Endothelial cell of umbilical vein (primary cell): Measurements from ENCODE around the gene CALN1. TPM values are rescaled to one million over a fixed set of nuclear protein-coding genes. Genes with fewer than 3 reads are reported as not detected.

ENCODE experiments used
- BruUV-seq: library from RNA; stranded (reverse); fragments of 400-500 nt; replicated peaks from 2 replicates; lab custom pipeline; 2021; lab: Mats Ljungman, UMichigan
- CTCF ChIA-PET: fragments of 300-600, 350-600 bp; sonication (Branson Sonifier 250); formaldehyde crosslinking; loops from one replicate; lab custom pipeline; 2021; ENCODE audit warnings: antibody characterized with exemption, inconsistent platforms; lab: Charles Lee
- POLR2A ChIA-PET: fragments of 300-600, 350-600 bp; sonication (Branson Sonifier 250); formaldehyde crosslinking; loops from one replicate; lab custom pipeline; 2021; ENCODE audit warnings: antibody characterized with exemption, inconsistent platforms; lab: Charles Lee
- DNase-seq: peaks from one replicate; pipeline ENCODE4 v3.0.0-alpha.2; 2011; ENCODE audit warnings: low read depth, low spot score
- FAIRE-seq: peaks from 2 replicates; lab custom pipeline; 2011; peaks lifted over from hg19 to GRCh38; lab: Jason Lieb, UNC
- H2AFZ ChIP-seq: 2 replicates; pipeline ENCODE4 v1.6.0; 2012; ENCODE audit warnings: low read depth, low read length, control low read depth, inconsistent platforms
- H3K27ac ChIP-seq: 2 replicates; pipeline ENCODE4 v1.5.1; 2011; ENCODE audit warnings: low read depth, mild to moderate bottlenecking, control low read depth, low read length, moderate library complexity; ENCODE audit not compliant: insufficient read depth
- H3K27me3 ChIP-seq, 2 experiments: 2 replicates each; pipeline versions ENCODE4 v1.6.0 to v1.6.1; 2011; ENCODE audit warnings: low read length in 2 of 2, mixed read lengths in 1 of 2; ENCODE audit not compliant: control insufficient read depth in 2 of 2, insufficient read depth in 2 of 2
- H3K36me3 ChIP-seq, 2 experiments: 2 replicates in 1 of 2; 3 replicates in 1 of 2; pipeline ENCODE4 v1.5.1; 2011; ENCODE audit warnings: low read length in 2 of 2, mild to moderate bottlenecking in 1 of 2, moderate library complexity in 1 of 2; ENCODE audit not compliant: control insufficient read depth in 2 of 2, insufficient read depth in 2 of 2; ENCODE audit errors: extremely low read depth in 1 of 2
- H3K4me1 ChIP-seq: 3 replicates; pipeline ENCODE4 v1.5.1; 2011; ENCODE audit warnings: mild to moderate bottlenecking, low read length; ENCODE audit not compliant: control insufficient read depth, insufficient read depth; ENCODE audit errors: extremely low read depth
- H3K4me2 ChIP-seq: 2 replicates; pipeline ENCODE4 v1.6.1; 2011; ENCODE audit warnings: low read length, control low read depth, mixed read lengths; ENCODE audit not compliant: insufficient read depth
- H3K4me3 ChIP-seq, 3 experiments: fragments of 200-600 bp in 1 of 3; sonication (generic), shearing (Covaris generic) in 1 of 3; replicated peaks in 1 of 3; 2 replicates each; pipeline ENCODE4 v1.5.1; 2011 to 2016; ENCODE audit warnings: control low read depth in 3 of 3, low read length in 3 of 3, mild to moderate bottlenecking in 2 of 3, inconsistent platforms in 1 of 3, low read depth in 1 of 3, moderate library complexity in 1 of 3; ENCODE audit not compliant: insufficient read depth in 1 of 3
- H3K79me2 ChIP-seq: 2 replicates; pipeline ENCODE4 v1.6.0; 2012; ENCODE audit warnings: low read length, inconsistent platforms; ENCODE audit not compliant: control insufficient read depth, insufficient read depth
- H3K9ac ChIP-seq: replicated peaks from 2 replicates; pipeline ENCODE3; 2011; ENCODE audit warnings: low read length, control low read depth; ENCODE audit not compliant: insufficient read depth; ENCODE audit errors: extremely low read depth
- H3K9me1 ChIP-seq: replicated peaks from 3 replicates; pipeline ENCODE4 v1.6.0; 2011; ENCODE audit warnings: mild to moderate bottlenecking, low read length; ENCODE audit not compliant: control insufficient read depth, insufficient read depth; ENCODE audit errors: extremely low read depth
- H3K9me3 ChIP-seq: replicated peaks from 2 replicates; pipeline ENCODE4 v1.5.1; 2012; ENCODE audit warnings: low read length, inconsistent platforms; ENCODE audit not compliant: control insufficient read depth, insufficient read depth
- H4K20me1 ChIP-seq: replicated peaks from 2 replicates; pipeline ENCODE3; 2011; ENCODE audit warnings: mild to moderate bottlenecking, low read length; ENCODE audit not compliant: control insufficient read depth, insufficient read depth; ENCODE audit errors: extremely low read depth
- CTCF ChIP-seq, 2 donors: IDR thresholded peaks; 1 replicate in 1 of 2; 2 replicates in 1 of 2; pipeline ENCODE4 v1.5.1; 2011; ENCODE audit warnings: low read length in 2 of 2, mild to moderate bottlenecking in 2 of 2, moderate library complexity in 2 of 2, control low read depth in 1 of 2, inconsistent platforms in 1 of 2, low read depth in 1 of 2; ENCODE audit not compliant: insufficient read depth in 1 of 2; ENCODE audit errors: extremely low read depth in 1 of 2
- EZH2 ChIP-seq: IDR thresholded peaks from 2 replicates; pipeline ENCODE4 v1.6.1; 2012; ENCODE audit warnings: borderline replicate concordance, low read depth, mild to moderate bottlenecking, moderate library complexity, low read length, inconsistent platforms; ENCODE audit not compliant: severe bottlenecking
- FOS ChIP-seq: IDR thresholded peaks from 2 replicates; pipeline ENCODE4 v1.6.1; 2011; ENCODE audit warnings: mild to moderate bottlenecking, low read length, moderate library complexity, borderline replicate concordance; ENCODE audit not compliant: insufficient read depth
- GATA2 ChIP-seq: IDR thresholded peaks from 2 replicates; pipeline ENCODE4 v1.7.0; 2011; ENCODE audit warnings: low read depth, mild to moderate bottlenecking, moderate library complexity, mixed read lengths, low read length; ENCODE audit not compliant: insufficient read length, insufficient read depth
- JUN ChIP-seq: IDR thresholded peaks from 2 replicates; pipeline ENCODE4 v1.6.1; 2011; ENCODE audit warnings: borderline replicate concordance, low read depth; ENCODE audit not compliant: insufficient read length, insufficient read depth
- MYC ChIP-seq: IDR thresholded peaks from one replicate; pipeline ENCODE4 v1.6.1; 2011; ENCODE audit warnings: mild to moderate bottlenecking, low read depth, low read length
- POLR2A ChIP-seq: IDR thresholded peaks from 2 replicates; pipeline ENCODE4 v1.6.1; 2012; ENCODE audit warnings: low read depth, mild to moderate bottlenecking, control low read depth, low read length
- POLR2AphosphoS5 ChIP-seq: IDR thresholded peaks from 2 replicates; pipeline ENCODE4 v1.6.1; 2012; ENCODE audit warnings: low read depth, mild to moderate bottlenecking, control low read depth, low read length, moderate library complexity; ENCODE audit not compliant: insufficient read depth
- dilution Hi-C: fragments of 300-500 bp; cut with MboI; formaldehyde crosslinking; loops from one replicate; pipeline ENCODE4 v1.15.0; 2019; ENCODE audit warnings: low sequenced_read_pairs; ENCODE audit not compliant: extremely low pct_ligation_motif_present
- intact Hi-C: fragments of 100-400 bp; cut with micrococcal nuclease; formaldehyde crosslinking; loops from one replicate; pipeline ENCODE4 v1.10.0; 2022
- polyA plus RNA-seq, 4 experiments: library from polyadenylated mRNA; depleted of rRNA in 3 of 4; stranded (reverse) in 3 of 4; unstranded in 1 of 4; fragments of >200 nt; gene quantifications; 2 replicates each; pipeline versions ENCODE4 v1.2.1 to v1.2.3, GENCODE V29; 2011 to 2012; ENCODE audit warnings: missing spikeins in 1 of 4
- total RNA-seq: library from RNA; stranded (reverse); gene quantifications from 2 replicates; pipeline ENCODE4 v1.2.3, GENCODE V29; 2021
- TF ChIP-seq, protein P1 (sequence below): IDR thresholded peaks from 2 replicates; pipeline ENCODE4 v1.6.1; 2011; ENCODE audit not compliant: insufficient read depth, insufficient read length

Gene CALN1
- total and polyA plus RNA-seq, 2 donors (not counting 3 experiments of a cell fraction or from before 2014, with no cell fraction given): not detected

GRCh38 chr7:72326811-72327210 is 85.3 kb downstream of the CALN1 start:
- H3K27me3 ChIP-seq: no peaks in the 10 kb centered on the region
- intact Hi-C loops (no loop called here), dilution Hi-C loops (no loop called here)
- no peak overlapping the region for H3K4me3 ChIP-seq
- no peaks in the 10 kb centered on the region for H3K9me1 ChIP-seq
- no peak overlapping the region for H3K27ac ChIP-seq
- ChIA-PET CTCF (no interaction called here), POLR2A (no interaction called here)
- H3K36me3 ChIP-seq: no peaks in the 10 kb centered on the region
- no peaks in the 10 kb centered on the region for H3K9me3 ChIP-seq
- DNase-seq: no peak
- BruUV-seq: no TSS peak
- no peak overlapping the region for H3K4me2 ChIP-seq
- H3K79me2 ChIP-seq: no peaks in the 10 kb centered on the region
- TF ChIP-seq MYC (no peak), POLR2AphosphoS5 (no peak), EZH2 (no peak), POLR2A (no peak), GATA2 (no peak), FOS (no peak)
- TF ChIP-seq, protein P1, sequence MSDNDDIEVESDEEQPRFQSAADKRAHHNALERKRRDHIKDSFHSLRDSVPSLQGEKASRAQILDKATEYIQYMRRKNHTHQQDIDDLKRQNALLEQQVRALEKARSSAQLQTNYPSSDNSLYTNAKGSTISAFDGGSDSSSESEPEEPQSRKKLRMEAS: no peak
- no peaks in the 10 kb centered on the region for H3K4me1 ChIP-seq
- no peak overlapping the region for H3K9ac ChIP-seq
- H4K20me1 ChIP-seq: no peaks in the 10 kb centered on the region
- no peak for FAIRE-seq
- no peak overlapping the region for H2AFZ ChIP-seq

GRCh38 chr7:72326365-72326764 is 85.8 kb downstream of the CALN1 start:
- Histone ChIP-seq H3K79me2 (no peaks in the 10 kb centered on the region), H2AFZ (no peak overlapping the region), H3K9ac (no peak overlapping the region), H3K27me3 (no peaks in the 10 kb centered on the region), H4K20me1 (no peaks in the 10 kb centered on the region), H3K36me3 (no peaks in the 10 kb centered on the region), H3K4me2 (no peak overlapping the region), H3K9me3 (no peaks in the 10 kb centered on the region), H3K4me3 (no peak overlapping the region), H3K27ac (no peak overlapping the region), H3K4me1 (no peaks in the 10 kb centered on the region), H3K9me1 (no peaks in the 10 kb centered on the region)
- DNase-seq (no peak), FAIRE-seq (no peak)
- POLR2A ChIA-PET: no interaction called here
- intact Hi-C loops: no loop called here
- no TSS peak for BruUV-seq
- CTCF ChIA-PET: no interaction called here
- TF ChIP-seq POLR2AphosphoS5 (no peak), GATA2 (no peak), POLR2A (no peak), FOS (no peak), JUN (no peak), CTCF (IDR thresholded peaks at IDR 0.05; ENCODE audit: extremely low read depth in 1 of 2, insufficient read depth in 1 of 2, low read depth in 1 of 2, low read length in 2 of 2) (no peak), MYC (no peak), EZH2 (no peak)
- TF ChIP-seq, protein P1: no peak
- dilution Hi-C loops: no loop called here
